HCT116 (cell line): ENCODE data around the gene TCF15. TPM values are rescaled to one million over a fixed set of nuclear protein-coding genes. Genes with fewer than 3 reads are reported as not detected.

Experiments
- ATAC-seq: fragments of 200-7000 bp; cut with Tn5 transposase; 2 replicates; pipeline ENCODE4 v1.9.1; 2020; ENCODE audit warnings: mild to moderate bottlenecking, moderate library complexity
- BruUV-seq: library from RNA; stranded (reverse); fragments of 400-500 nt; replicated peaks from 2 replicates; lab custom pipeline; 2021; lab: Mats Ljungman, UMichigan
- CTCF ChIA-PET: fragments of 300-600 bp; sonication (Branson Sonifier 250); formaldehyde crosslinking; loops from one replicate; lab custom pipeline; 2021; ENCODE audit warnings: antibody characterized with exemption; lab: Charles Lee
- POLR2A ChIA-PET: fragments of 300-600, 350-600 bp; sonication (Branson Sonifier 250); formaldehyde crosslinking; loops from one replicate; lab custom pipeline; 2021; ENCODE audit warnings: antibody characterized with exemption; lab: Charles Lee
- RAD21 ChIA-PET, 2 experiments: fragments of 300-600 bp; sonication (Branson Sonifier 250); formaldehyde crosslinking; loops; one replicate each; lab custom pipeline; 2023; ENCODE audit warnings: low total read pairs in 2 of 2; ENCODE audit not compliant: uncharacterized antibody in 2 of 2, unreplicated experiment in 2 of 2, low non-redundant PET in 1 of 2; lab: Charles Lee
- DNase-seq: peaks from one replicate; pipeline ENCODE4 v3.0.0-alpha.2; 2010; ENCODE audit warnings: low read depth, low spot score
- H2AFZ ChIP-seq: fragments of 200-600 bp; shearing (Covaris generic), sonication (generic); 2 replicates; pipeline ENCODE4 v1.6.1; 2017; ENCODE audit warnings: low read depth, mixed run types, mixed read lengths, antibody characterized with exemption, low read length; ENCODE audit not compliant: poor library complexity, severe bottlenecking
- H3K27ac ChIP-seq: 2 replicates; pipeline ENCODE4 v1.5.1; 2012; ENCODE audit warnings: low read depth, low read length
- H3K27me3 ChIP-seq: fragments of 200-600 bp; sonication (generic); 2 replicates; pipeline ENCODE4 v1.6.1; 2016; ENCODE audit warnings: mixed run types, low read length, mixed read lengths; ENCODE audit not compliant: insufficient read depth
- H3K36me3 ChIP-seq, 2 experiments: fragments of 200-500 bp in 1 of 2; fragments of 200-600 bp in 1 of 2; sonication (Bioruptor generic) in 1 of 2; sonication (generic) in 1 of 2; 2 replicates each; pipeline versions ENCODE4 v1.5.1 to v1.6.1; 2014 to 2016; ENCODE audit warnings: low read length in 2 of 2, inconsistent platforms in 1 of 2, mixed read lengths in 1 of 2, mixed run types in 1 of 2; ENCODE audit not compliant: insufficient read depth in 2 of 2, control insufficient read depth in 1 of 2
- H3K4me1 ChIP-seq, 2 experiments: fragments of 200-600 bp in 1 of 2; sonication (generic) in 1 of 2; 2 replicates each; pipeline versions ENCODE4 v1.5.1 to v1.6.1; 2012 to 2017; ENCODE audit warnings: low read length in 2 of 2, inconsistent platforms in 1 of 2, mild to moderate bottlenecking in 1 of 2, mixed read lengths in 1 of 2, mixed run types in 1 of 2, moderate library complexity in 1 of 2; ENCODE audit not compliant: insufficient read depth in 2 of 2, control insufficient read depth in 1 of 2
- H3K4me2 ChIP-seq: fragments of 200-600 bp; sonication (generic); 2 replicates; pipeline ENCODE4 v1.6.1; 2017; ENCODE audit warnings: mixed run types, low read length, mixed read lengths
- H3K4me3 ChIP-seq, 2 experiments: fragments of 200-600 bp in 1 of 2; sonication (generic) in 1 of 2; replicated peaks in 1 of 2; 2 replicates each; pipeline ENCODE4 v1.5.1; 2011 to 2016; ENCODE audit warnings: low read length in 2 of 2, control low read depth in 1 of 2, low read depth in 1 of 2, mild to moderate bottlenecking in 1 of 2, mixed read lengths in 1 of 2, mixed run types in 1 of 2
- H3K79me2 ChIP-seq: fragments of 200-600 bp; sonication (generic); 2 replicates; pipeline ENCODE4 v1.6.1; 2017; ENCODE audit warnings: mild to moderate bottlenecking, mixed run types, low read length, moderate library complexity, mixed read lengths; ENCODE audit not compliant: insufficient read depth
- H3K9ac ChIP-seq: fragments of 200-600 bp; sonication (generic); 2 replicates; pipeline ENCODE4 v1.6.1; 2016; ENCODE audit warnings: low read length, mixed read lengths
- H3K9me2 ChIP-seq: fragments of 200-600 bp; sonication (generic), shearing (Covaris generic); 2 replicates; pipeline ENCODE4 v1.6.1; 2017; ENCODE audit warnings: mixed run types, mild to moderate bottlenecking, moderate library complexity; ENCODE audit not compliant: insufficient read depth
- H3K9me3 ChIP-seq, 2 experiments: fragments of 200-500 bp in 1 of 2; fragments of 200-600 bp in 1 of 2; sonication (Bioruptor generic) in 1 of 2; sonication (generic) in 1 of 2; 2 replicates each; pipeline ENCODE4 v1.6.1; 2014 to 2017; ENCODE audit warnings: low read length in 2 of 2, mixed read lengths in 2 of 2, inconsistent platforms in 1 of 2, low read depth in 1 of 2, mild to moderate bottlenecking in 1 of 2, mixed run types in 1 of 2, moderate library complexity in 1 of 2; ENCODE audit not compliant: control insufficient read depth in 1 of 2, insufficient read depth in 1 of 2
- H4K20me1 ChIP-seq: fragments of 200-600 bp; sonication (generic), shearing (Covaris generic); 2 replicates; pipeline ENCODE4 v1.6.1; 2017; ENCODE audit warnings: mixed run types, mild to moderate bottlenecking, moderate library complexity; ENCODE audit not compliant: insufficient read depth
- CBX3 ChIP-seq: IDR thresholded peaks from 2 replicates; pipeline ENCODE4 v1.6.1; 2012; ENCODE audit warnings: low read depth
- CEBPB ChIP-seq: IDR thresholded peaks from 2 replicates; pipeline ENCODE4 v1.6.1; 2012; ENCODE audit warnings: low read depth
- ELF1 ChIP-seq: IDR thresholded peaks from 2 replicates; pipeline ENCODE4 v1.6.1; 2012; ENCODE audit warnings: low read depth, borderline replicate concordance
- POLR2A ChIP-seq: IDR thresholded peaks from 2 replicates; pipeline ENCODE4 v1.7.0; 2011; ENCODE audit warnings: borderline replicate concordance; ENCODE audit not compliant: insufficient read depth, insufficient read length; ENCODE audit errors: extremely low read depth
- POLR2AphosphoS5 ChIP-seq: IDR thresholded peaks from 2 replicates; pipeline ENCODE4 v1.6.1; 2011; ENCODE audit warnings: mild to moderate bottlenecking, low read depth, low read length, moderate library complexity
- RAD21 ChIP-seq: IDR thresholded peaks from 2 replicates; pipeline ENCODE4 v1.6.1; 2012; ENCODE audit warnings: low read depth, mild to moderate bottlenecking
- SP1 ChIP-seq: IDR thresholded peaks from 2 replicates; pipeline ENCODE4 v1.6.1; 2012; ENCODE audit warnings: low read depth
- TCF7L2 ChIP-seq: IDR thresholded peaks from 2 replicates; pipeline ENCODE4 v1.7.0; 2011; ENCODE audit warnings: borderline replicate concordance, inconsistent platforms; ENCODE audit not compliant: insufficient read depth, insufficient read length; ENCODE audit errors: extremely low read depth
- YY1 ChIP-seq: IDR thresholded peaks from 2 replicates; pipeline ENCODE4 v1.6.1; 2011; ENCODE audit warnings: low read length, low read depth, moderate library complexity, mild to moderate bottlenecking; ENCODE audit not compliant: insufficient replicate concordance; ENCODE audit errors: extremely low read depth
- ZFX ChIP-seq: fragments of 450-650 bp; IDR thresholded peaks from 2 replicates; pipeline ENCODE4 v1.6.1; 2017
- ZNF274 ChIP-seq: fragments of 200-500 bp; sonication (Bioruptor generic); IDR thresholded peaks from 2 replicates; pipeline ENCODE4 v1.6.1; 2014; ENCODE audit warnings: mild to moderate bottlenecking, low read depth, low read length, inconsistent platforms
- intact Hi-C: fragments of 100-400 bp; cut with micrococcal nuclease; formaldehyde crosslinking; loops from 2 replicates; pipeline ENCODE4 v1.10.0; 2022
- total RNA-seq: library from RNA; stranded (reverse); gene quantifications from one replicate; pipeline ENCODE4 v1.2.1, GENCODE V29; 2021; ENCODE audit not compliant: unreplicated experiment
- TF ChIP-seq, protein P1 (sequence below), 3 experiments: fragments of 200-600 bp in 1 of 3; sonication (generic) in 1 of 3; IDR thresholded peaks in 2 of 3; conservative IDR thresholded peaks in 1 of 3; 2 replicates each; pipeline ENCODE4 v1.5.1; 2012 to 2017; ENCODE audit warnings: low read depth in 2 of 3, low read length in 2 of 3, antibody characterized with exemption in 1 of 3, borderline replicate concordance in 1 of 3, control low read depth in 1 of 3, mild to moderate bottlenecking in 1 of 3, mixed read lengths in 1 of 3, mixed run types in 1 of 3, moderate library complexity in 1 of 3; ENCODE audit not compliant: insufficient read depth in 1 of 3
- TF ChIP-seq, protein P2 (sequence below): IDR thresholded peaks from 2 replicates; pipeline ENCODE4 v1.6.1; 2012

Gene TCF15
- total RNA-seq, 1 experiment from 2014 or later = not detected

DNA sequence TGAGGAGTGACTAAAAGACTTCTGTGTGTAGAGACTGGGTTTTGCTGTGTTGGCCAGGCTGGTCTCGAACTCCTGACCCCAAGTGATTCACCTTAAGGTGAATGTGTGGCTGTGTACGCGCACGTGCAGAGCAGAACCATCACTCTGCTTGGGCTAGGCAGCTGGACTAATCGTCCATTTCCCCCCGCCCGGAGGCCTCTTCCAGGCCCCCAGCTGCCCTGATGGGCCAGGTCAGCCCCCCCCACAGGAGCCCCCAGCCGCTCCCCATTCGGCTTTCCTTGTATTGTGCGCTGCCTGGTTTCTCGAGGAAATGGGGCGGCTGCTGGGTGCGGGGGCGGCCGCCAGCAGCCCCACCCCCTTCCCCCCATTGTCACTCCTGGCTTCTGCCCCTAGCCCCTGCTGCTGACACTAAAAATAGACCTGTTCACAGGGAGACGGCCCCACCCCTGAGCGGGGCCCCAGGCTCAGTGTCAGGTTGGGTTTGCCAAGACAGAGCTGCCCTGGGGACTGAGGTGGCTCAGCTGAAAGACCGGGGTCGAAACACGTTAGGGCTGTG is 41.9 kb downstream of the TCF15 start:
- no peaks in the 10 kb centered on the region for H3K79me2 ChIP-seq
- H3K27ac ChIP-seq = no peak overlapping the region
- no peaks in the 10 kb centered on the region for H3K36me3 ChIP-seq
- no peaks in the 10 kb centered on the region for H3K9me2 ChIP-seq
- ChIA-PET RAD21 (no interaction called here), POLR2A (interaction anchor here (0.6 kb wide), 1 partner anchor 147 kb away, joined by 3 read pairs; no protein-coding TSS in a partner anchor), CTCF (interaction anchor here (1.1 to 1.4 kb wide), 2 partner anchors 77 to 79 kb away, joined by 3 to 4 read pairs; no protein-coding TSS in a partner anchor)
- no TSS peak for BruUV-seq
- intact Hi-C loops = loop anchor here (10.0 kb wide), 2 partner anchors 197 to 387 kb away; partner anchors contain the start of gene SLC52A3
- TF ChIP-seq SP1 (0 out of 2 replicates have a peak, but pooled peaks have one; percentile 20), TCF7L2 (no peak)
- ATAC-seq (peak; percentile 47), DNase-seq (no peak)
- H3K4me2 ChIP-seq = peak overlapping the region; percentile 28; the same call in 1 of the 2 replicates
- H3K27me3 ChIP-seq = no peaks in the 10 kb centered on the region
- H4K20me1 ChIP-seq = no peaks in the 10 kb centered on the region
- no peak overlapping the region for H3K4me3 ChIP-seq
- H3K9ac ChIP-seq = no peak overlapping the region
- H3K4me1 ChIP-seq = peaks cover 8 to 28% of the 10 kb centered on the region in 2 experiments
- H3K9me3 ChIP-seq = no peaks in the 10 kb centered on the region
- H2AFZ ChIP-seq = no peak overlapping the region

DNA sequence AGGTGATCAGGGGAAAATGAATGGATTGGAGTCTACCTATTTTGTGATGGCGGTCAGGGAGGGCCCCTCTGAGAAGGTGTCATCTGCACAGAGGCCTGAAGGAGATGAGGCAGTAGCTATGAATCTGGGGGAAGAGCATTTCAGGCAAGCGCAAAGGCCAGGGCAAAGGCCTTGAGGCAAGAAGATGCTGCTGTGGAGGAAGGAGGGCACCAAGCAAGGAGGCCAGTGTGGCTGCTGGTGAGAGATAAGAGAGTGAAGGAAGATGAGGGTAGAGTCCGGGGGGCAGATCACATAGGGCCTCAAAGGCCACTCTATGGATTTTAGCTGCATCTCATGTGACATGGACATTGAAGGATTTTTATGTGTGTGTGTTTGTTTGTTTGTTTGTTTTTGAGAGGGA is 45.9 kb downstream of the TCF15 start:
- ChIA-PET CTCF (interaction anchor here (3.9 kb wide), 1 partner anchor 82 kb away, joined by 29 read pairs; no protein-coding TSS in a partner anchor), RAD21 (no interaction called here), POLR2A (no interaction called here)
- no peaks in the 10 kb centered on the region for H4K20me1 ChIP-seq
- H3K9me2 ChIP-seq = no peaks in the 10 kb centered on the region
- no peaks in the 10 kb centered on the region for H3K27me3 ChIP-seq
- no peak overlapping the region for H3K9ac ChIP-seq
- no peak for ATAC-seq
- no peaks in the 10 kb centered on the region for H3K36me3 ChIP-seq
- H3K4me2 ChIP-seq = no peak overlapping the region
- no peaks in the 10 kb centered on the region for H3K9me3 ChIP-seq
- H2AFZ ChIP-seq = no peak overlapping the region
- H3K27ac ChIP-seq = no peak overlapping the region
- no TSS peak for BruUV-seq
- H3K4me3 ChIP-seq = no peak overlapping the region
- peaks cover 4 to 22% of the 10 kb centered on the region in 2 experiments; a peak in 3 of 4 replicates for H3K4me1 ChIP-seq
- TF ChIP-seq, protein P1, sequence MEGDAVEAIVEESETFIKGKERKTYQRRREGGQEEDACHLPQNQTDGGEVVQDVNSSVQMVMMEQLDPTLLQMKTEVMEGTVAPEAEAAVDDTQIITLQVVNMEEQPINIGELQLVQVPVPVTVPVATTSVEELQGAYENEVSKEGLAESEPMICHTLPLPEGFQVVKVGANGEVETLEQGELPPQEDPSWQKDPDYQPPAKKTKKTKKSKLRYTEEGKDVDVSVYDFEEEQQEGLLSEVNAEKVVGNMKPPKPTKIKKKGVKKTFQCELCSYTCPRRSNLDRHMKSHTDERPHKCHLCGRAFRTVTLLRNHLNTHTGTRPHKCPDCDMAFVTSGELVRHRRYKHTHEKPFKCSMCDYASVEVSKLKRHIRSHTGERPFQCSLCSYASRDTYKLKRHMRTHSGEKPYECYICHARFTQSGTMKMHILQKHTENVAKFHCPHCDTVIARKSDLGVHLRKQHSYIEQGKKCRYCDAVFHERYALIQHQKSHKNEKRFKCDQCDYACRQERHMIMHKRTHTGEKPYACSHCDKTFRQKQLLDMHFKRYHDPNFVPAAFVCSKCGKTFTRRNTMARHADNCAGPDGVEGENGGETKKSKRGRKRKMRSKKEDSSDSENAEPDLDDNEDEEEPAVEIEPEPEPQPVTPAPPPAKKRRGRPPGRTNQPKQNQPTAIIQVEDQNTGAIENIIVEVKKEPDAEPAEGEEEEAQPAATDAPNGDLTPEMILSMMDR (IDR thresholded peaks at IDR 0.05 in 2 of 3, conservative IDR thresholded peaks at IDR 0.05 in 1 of 3; ENCODE audit: borderline replicate concordance in 1 of 3, insufficient read depth in 1 of 3, low read depth in 2 of 3, low read length in 2 of 3) = no peak
- TF ChIP-seq CEBPB (no peak), POLR2A (no peak), YY1 (no peak), CBX3 (no peak), ZFX (no peak), POLR2AphosphoS5 (no peak), ZNF274 (no peak), ELF1 (no peak), TCF7L2 (no peak), RAD21 (no peak)
- TF ChIP-seq, protein P2, sequence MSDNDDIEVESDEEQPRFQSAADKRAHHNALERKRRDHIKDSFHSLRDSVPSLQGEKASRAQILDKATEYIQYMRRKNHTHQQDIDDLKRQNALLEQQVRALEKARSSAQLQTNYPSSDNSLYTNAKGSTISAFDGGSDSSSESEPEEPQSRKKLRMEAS = no peak
- no peaks in the 10 kb centered on the region for H3K79me2 ChIP-seq
- no peak for DNase-seq
- intact Hi-C loops = loop anchor here (10.0 kb wide), 2 partner anchors 201 to 391 kb away; partner anchors contain the start of gene SLC52A3
